IMR-90 (cell line): ENCODE data around the gene C21orf91.

Experiments
- BHLHE40 ChIP-seq: fragments of 150-350 bp; IDR thresholded peaks from 2 replicates; pipeline ENCODE4 v1.6.1; 2016; ENCODE audit warnings: mild to moderate bottlenecking, low read depth, low read length
- CEBPB ChIP-seq: IDR thresholded peaks from 2 replicates; pipeline ENCODE4 v1.6.1; 2012; ENCODE audit warnings: low read depth, low read length, improper control_type of control experiment
- CHD1 ChIP-seq: IDR thresholded peaks from 2 replicates; pipeline ENCODE4 v1.6.1; 2012; ENCODE audit warnings: low read depth, low read length, improper control_type of control experiment
- CTCF ChIP-seq: conservative IDR thresholded peaks from 2 replicates; pipeline ENCODE4 v1.5.1; 2012; ENCODE audit warnings: mild to moderate bottlenecking, low read depth, low read length, improper control_type of control experiment
- FOS ChIP-seq: fragments of 150-350 bp; IDR thresholded peaks from 2 replicates; pipeline ENCODE4 v1.6.1; 2016; ENCODE audit warnings: low read depth, low read length
- MAFK ChIP-seq: IDR thresholded peaks from 2 replicates; pipeline ENCODE4 v1.6.1; 2012; ENCODE audit warnings: low read depth, low read length, improper control_type of control experiment
- MAZ ChIP-seq: IDR thresholded peaks from 2 replicates; pipeline ENCODE4 v1.6.1; 2012; ENCODE audit warnings: low read depth, mild to moderate bottlenecking, low read length, improper control_type of control experiment, moderate library complexity, borderline replicate concordance
- POLR2A ChIP-seq: IDR thresholded peaks from 2 replicates; pipeline ENCODE4 v1.6.1; 2012; ENCODE audit warnings: mild to moderate bottlenecking, low read depth, low read length
- RFX5 ChIP-seq: IDR thresholded peaks from 2 replicates; pipeline ENCODE4 v1.8.0; 2012; ENCODE audit warnings: low read depth, mild to moderate bottlenecking, low read length, moderate library complexity
- SMC3 ChIP-seq: fragments of 150-350 bp; IDR thresholded peaks from 2 replicates; pipeline ENCODE4 v1.6.1; 2016; ENCODE audit warnings: low read depth, mild to moderate bottlenecking, antibody characterized with exemption, low read length, moderate library complexity
- USF2 ChIP-seq: fragments of 150-350 bp; IDR thresholded peaks from 2 replicates; pipeline ENCODE4 v1.6.1; 2017; ENCODE audit warnings: mild to moderate bottlenecking, antibody characterized with exemption, low read length, low read depth

GRCh38 chr21:17779980-17780379 is 39.2 kb downstream of the C21orf91 start:
- TF ChIP-seq USF2 (no peak), CTCF (no peak), MAZ (no peak), POLR2A (no peak), RFX5 (no peak), CHD1 (no peak), SMC3 (no peak), FOS (no peak), BHLHE40 (no peak), MAFK (no peak), CEBPB (no peak)
